ENCODE results near the gene STAG2.

Gene STAG2

DNA sequence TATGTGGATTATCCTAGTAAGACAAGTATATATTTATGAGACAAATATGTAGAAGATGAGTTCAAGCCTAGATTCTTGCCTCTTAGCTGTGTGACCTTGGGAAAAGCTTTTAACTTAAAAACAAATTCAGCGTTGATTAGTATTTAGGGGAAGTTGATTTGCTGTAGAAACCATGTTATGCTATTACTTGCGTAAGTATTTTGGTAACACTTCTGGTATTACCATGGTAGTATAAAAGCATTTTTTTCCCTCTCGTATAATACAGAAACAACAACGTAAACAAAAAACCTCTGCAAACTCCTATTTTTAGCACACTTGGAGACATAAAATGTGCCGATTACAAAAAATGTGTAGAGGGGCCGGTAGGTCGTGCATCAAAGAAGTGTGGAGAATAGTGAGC, 33.2 kb downstream of the STAG2 start:
- POLR2A ChIA-PET, result no interaction called here
- DNase-seq (ENCODE audit: extremely low spot score), result no peak
- TF ChIP-seq, protein P1, sequence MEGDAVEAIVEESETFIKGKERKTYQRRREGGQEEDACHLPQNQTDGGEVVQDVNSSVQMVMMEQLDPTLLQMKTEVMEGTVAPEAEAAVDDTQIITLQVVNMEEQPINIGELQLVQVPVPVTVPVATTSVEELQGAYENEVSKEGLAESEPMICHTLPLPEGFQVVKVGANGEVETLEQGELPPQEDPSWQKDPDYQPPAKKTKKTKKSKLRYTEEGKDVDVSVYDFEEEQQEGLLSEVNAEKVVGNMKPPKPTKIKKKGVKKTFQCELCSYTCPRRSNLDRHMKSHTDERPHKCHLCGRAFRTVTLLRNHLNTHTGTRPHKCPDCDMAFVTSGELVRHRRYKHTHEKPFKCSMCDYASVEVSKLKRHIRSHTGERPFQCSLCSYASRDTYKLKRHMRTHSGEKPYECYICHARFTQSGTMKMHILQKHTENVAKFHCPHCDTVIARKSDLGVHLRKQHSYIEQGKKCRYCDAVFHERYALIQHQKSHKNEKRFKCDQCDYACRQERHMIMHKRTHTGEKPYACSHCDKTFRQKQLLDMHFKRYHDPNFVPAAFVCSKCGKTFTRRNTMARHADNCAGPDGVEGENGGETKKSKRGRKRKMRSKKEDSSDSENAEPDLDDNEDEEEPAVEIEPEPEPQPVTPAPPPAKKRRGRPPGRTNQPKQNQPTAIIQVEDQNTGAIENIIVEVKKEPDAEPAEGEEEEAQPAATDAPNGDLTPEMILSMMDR (IDR thresholded peaks at IDR 0.05; ENCODE audit: control extremely low read depth, extremely low read depth, low read depth, missing control alignments), result no peak
- CTCF ChIA-PET, result no interaction called here

DNA sequence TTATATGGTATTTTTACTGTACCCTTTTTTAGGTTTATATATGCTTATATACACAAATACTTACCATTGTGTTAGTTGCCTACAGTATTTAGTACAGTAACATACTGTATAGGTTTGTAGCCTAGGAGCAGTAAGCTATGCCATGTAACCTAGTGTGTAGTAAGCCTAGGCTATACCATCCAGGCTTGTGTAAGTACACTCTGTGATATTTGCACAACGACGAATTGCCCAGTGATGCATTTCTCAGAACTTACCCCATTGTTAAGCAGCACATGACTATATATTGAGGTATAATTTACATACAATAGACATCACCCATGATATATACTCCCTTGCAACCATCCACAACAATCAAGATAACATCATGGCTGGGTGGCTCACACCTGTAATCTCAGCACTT, 40.1 kb downstream of the STAG2 start:
- ChIA-PET CTCF (no interaction called here), POLR2A (no interaction called here)
- TF ChIP-seq, protein P1 (IDR thresholded peaks at IDR 0.05; ENCODE audit: control extremely low read depth, extremely low read depth, low read depth, missing control alignments), result no peak
- no peak for DNase-seq (ENCODE audit: extremely low spot score)

DNA sequence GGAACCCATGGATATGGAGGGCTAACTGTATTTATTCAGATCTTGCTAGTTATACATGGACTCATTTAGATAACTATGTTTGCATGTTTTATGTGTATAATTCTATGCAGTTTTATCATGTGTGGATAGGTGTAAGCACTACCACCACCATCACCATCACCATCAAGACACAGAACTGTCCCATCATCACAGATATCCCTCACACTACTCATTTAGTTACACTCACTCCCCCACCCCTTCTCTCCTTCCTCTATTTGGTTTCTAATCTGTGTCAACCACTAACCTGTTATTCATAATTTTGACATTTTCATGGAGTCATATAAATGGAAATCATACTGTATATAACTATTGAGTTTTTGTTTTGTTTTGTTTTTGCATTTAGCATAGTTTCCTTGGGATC, 43.7 kb downstream of the STAG2 start:
- CTCF ChIA-PET, result no interaction called here
- TF ChIP-seq, protein P1 (IDR thresholded peaks at IDR 0.05; ENCODE audit: control extremely low read depth, extremely low read depth, low read depth, missing control alignments), result no peak
- no peak for DNase-seq (ENCODE audit: extremely low spot score)
- POLR2A ChIA-PET, result no interaction called here

DNA sequence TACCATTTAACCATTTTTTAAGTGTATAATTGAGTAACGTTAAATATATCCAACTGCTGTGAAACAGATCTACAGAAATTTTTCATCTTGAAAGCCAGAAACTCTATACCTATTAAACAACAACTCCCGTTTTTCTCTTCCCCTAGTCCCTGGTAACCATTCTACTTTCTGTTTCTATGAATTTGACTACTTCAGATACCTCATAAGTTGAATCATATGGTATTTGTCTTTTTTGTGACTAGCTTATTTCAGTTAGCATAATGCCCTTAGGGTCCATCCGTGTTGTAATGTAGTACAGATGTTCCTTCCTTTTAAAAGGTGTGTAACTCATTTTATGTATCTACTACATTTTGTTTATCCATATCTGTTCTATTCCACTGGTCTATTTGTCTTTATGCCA, 48.7 kb downstream of the STAG2 start:
- ChIA-PET CTCF (interaction anchor here (1.3 kb wide), 1 partner anchor 16 kb away, joined by 3 read pairs; no protein-coding TSS in a partner anchor), POLR2A (no interaction called here)
- TF ChIP-seq, protein P1 (IDR thresholded peaks at IDR 0.05; ENCODE audit: control extremely low read depth, extremely low read depth, low read depth, missing control alignments), result no peak
- DNase-seq (ENCODE audit: extremely low spot score), result no peak

DNA sequence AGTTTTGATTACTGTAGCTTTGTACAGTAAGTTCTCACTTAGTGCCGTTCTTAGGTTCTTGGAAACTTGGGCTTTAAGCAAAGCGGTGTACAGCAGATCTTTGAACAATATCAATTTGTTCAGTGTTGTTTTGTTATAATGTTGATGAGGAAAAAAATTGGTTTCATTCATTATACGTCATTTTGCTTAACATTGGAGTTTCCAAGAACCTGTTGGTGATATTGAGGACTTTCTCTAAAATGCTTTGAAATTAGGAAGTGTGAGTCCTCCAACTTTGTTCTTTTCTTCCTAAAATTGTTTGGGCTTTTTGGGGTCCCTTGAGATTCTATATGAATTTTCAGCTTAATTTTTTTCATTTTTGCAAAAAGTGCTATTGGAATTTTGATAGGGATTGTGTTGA, 49.1 kb downstream of the STAG2 start:
- ChIA-PET POLR2A (no interaction called here), CTCF (no interaction called here)
- DNase-seq (ENCODE audit: extremely low spot score), result no peak
- TF ChIP-seq, protein P1 (IDR thresholded peaks at IDR 0.05; ENCODE audit: control extremely low read depth, extremely low read depth, low read depth, missing control alignments), result no peak

DNA sequence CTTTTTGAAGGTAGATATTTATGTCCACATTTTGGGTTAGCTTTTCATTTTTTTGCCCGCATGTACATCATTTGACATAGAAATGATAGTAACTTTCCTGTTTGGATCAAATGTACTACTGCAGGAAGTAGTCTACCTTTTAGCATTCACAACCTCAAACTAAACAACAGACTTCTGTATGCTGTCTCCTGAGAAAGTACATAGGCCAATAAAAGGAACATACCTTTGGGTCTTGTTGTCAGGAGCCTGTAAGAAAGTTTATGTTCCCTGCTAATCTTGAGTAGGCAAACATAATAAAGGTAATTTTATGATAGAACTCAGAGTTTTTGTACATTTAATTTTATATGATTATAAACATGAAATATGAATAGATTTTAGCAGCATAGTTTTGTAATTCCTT, 54.2 kb downstream of the STAG2 start:
- no peak for DNase-seq (ENCODE audit: extremely low spot score)
- CTCF ChIA-PET, result no interaction called here
- POLR2A ChIA-PET, result interaction anchor here (0.6 kb wide), 1 partner anchor 25 kb away, joined by 6 read pairs; no protein-coding TSS in a partner anchor
- TF ChIP-seq, protein P1 (IDR thresholded peaks at IDR 0.05; ENCODE audit: control extremely low read depth, extremely low read depth, low read depth, missing control alignments), result no peak

DNA sequence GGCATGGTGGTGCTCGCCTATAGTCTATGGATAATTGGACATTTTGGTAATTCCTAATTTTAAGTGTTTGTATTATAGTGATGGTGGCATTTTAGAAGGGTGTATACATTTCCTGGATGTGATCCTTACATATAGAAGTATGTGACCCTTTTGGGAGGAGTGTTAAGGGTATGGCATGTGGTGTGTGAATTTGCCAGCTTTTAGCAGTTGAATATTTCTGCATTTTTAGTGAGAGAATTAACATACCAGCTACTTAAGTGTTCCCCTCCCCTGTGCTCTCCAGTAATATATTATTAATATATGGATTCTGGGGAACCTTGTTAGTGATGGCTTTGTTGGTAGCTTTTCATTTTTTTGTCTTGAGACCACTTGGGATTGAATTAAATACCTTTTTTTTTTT, 55.3 kb downstream of the STAG2 start:
- CTCF ChIA-PET, result interaction anchor here (2.4 kb wide), 1 partner anchor 39 kb away, joined by 6 read pairs; no protein-coding TSS in a partner anchor
- POLR2A ChIA-PET, result no interaction called here
- TF ChIP-seq, protein P1 (IDR thresholded peaks at IDR 0.05; ENCODE audit: control extremely low read depth, extremely low read depth, low read depth, missing control alignments), result no peak
- DNase-seq (ENCODE audit: extremely low spot score), result no peak

Data from GM10248 (cell line).